Putamen (tissue), 1 donor: ENCODE measurements around the gene MMP24.
"Not testable (repeated sequence)": the region's sequence is repeated elsewhere in the genome, so short reads cannot be mapped to it uniquely, and the experiment has no call there.

Experiments used
- DNase-seq: peaks from one replicate; pipeline ENCODE4 v3.0.0-alpha.2; 2016; ENCODE audit warnings: low spot score

MMP24 gene

GRCh38 chr20:35223941-35224340 lies 2.5 kb upstream of the MMP24 start:
- no peak for DNase-seq

- DNase-seq: no peak
These were observed 2.0 kb upstream of the MMP24 start for GRCh38 chr20:35224536-35224935.

GRCh38 chr20:35225319-35226125 lies 968 bp upstream of the MMP24 start:
- DNase-seq: no peak

- peak; percentile 23 for DNase-seq
These were observed 593 bp downstream of the MMP24 start for GRCh38 chr20:35226884-35227681.

- no peak for DNase-seq
These were observed 6.1 kb downstream of the MMP24 start for GRCh38 chr20:35232575-35232974.

- DNase-seq: no peak
These were observed 9.4 kb downstream of the MMP24 start for GRCh38 chr20:35235881-35236280.

- no peak for DNase-seq
These were observed 11.0 kb downstream of the MMP24 start for GRCh38 chr20:35237486-35237885.

GRCh38 chr20:35238170-35238569 lies 11.7 kb downstream of the MMP24 start:
- no peak for DNase-seq

GRCh38 chr20:35238735-35239134 lies 12.2 kb downstream of the MMP24 start:
- DNase-seq: no peak

GRCh38 chr20:35240083-35240810 lies 13.8 kb downstream of the MMP24 start:
- no peak for DNase-seq

GRCh38 chr20:35240811-35241293 lies 14.4 kb downstream of the MMP24 start:
- DNase-seq: no peak

- no peak for DNase-seq
These were observed 16.8 kb downstream of the MMP24 start for GRCh38 chr20:35243317-35243716.

- no peak for DNase-seq
These were observed 17.5 kb downstream of the MMP24 start for GRCh38 chr20:35243986-35244385.

GRCh38 chr20:35246723-35247122 lies 20.2 kb downstream of the MMP24 start:
- DNase-seq: no peak

- no peak for DNase-seq
These were observed 22.4 kb downstream of the MMP24 start for GRCh38 chr20:35248641-35249475.

- no peak for DNase-seq
These were observed 25.1 kb downstream of the MMP24 start for GRCh38 chr20:35251613-35251940.

- DNase-seq: no peak
These were observed 25.6 kb downstream of the MMP24 start for GRCh38 chr20:35252037-35252461.

- not testable (repeated sequence) for DNase-seq
These were observed 26.1 kb downstream of the MMP24 start for GRCh38 chr20:35252598-35252997.

- no peak for DNase-seq
These were observed 26.5 kb downstream of the MMP24 start for GRCh38 chr20:35253010-35253409.

GRCh38 chr20:35254448-35254999 lies 28.0 kb downstream of the MMP24 start:
- DNase-seq: no peak

- no peak for DNase-seq
These were observed 30.9 kb downstream of the MMP24 start for GRCh38 chr20:35257175-35257909.
